ENCODE data around the gene RPL32.

DNA sequence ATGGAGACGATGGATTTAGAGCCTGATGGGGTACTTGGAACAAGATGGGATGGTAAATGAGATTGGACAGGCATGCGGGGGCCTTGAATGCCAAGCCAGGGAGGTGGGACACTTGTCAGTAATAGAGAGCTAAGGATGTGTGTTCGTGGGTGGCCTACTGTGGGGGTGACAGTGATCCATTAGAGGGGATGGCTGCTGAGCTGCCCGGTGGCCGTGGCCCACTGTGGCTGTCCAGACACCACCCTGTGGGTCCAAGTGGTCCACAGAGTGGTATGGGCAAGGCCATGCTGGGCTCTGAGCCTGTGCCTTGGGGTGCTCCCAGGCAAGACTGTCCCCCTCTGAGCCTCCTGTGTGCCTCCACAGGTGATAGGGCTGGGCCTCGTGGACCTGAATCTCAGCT lies 27.4 kb downstream of the RPL32 start:
- TF ChIP-seq, protein P1, sequence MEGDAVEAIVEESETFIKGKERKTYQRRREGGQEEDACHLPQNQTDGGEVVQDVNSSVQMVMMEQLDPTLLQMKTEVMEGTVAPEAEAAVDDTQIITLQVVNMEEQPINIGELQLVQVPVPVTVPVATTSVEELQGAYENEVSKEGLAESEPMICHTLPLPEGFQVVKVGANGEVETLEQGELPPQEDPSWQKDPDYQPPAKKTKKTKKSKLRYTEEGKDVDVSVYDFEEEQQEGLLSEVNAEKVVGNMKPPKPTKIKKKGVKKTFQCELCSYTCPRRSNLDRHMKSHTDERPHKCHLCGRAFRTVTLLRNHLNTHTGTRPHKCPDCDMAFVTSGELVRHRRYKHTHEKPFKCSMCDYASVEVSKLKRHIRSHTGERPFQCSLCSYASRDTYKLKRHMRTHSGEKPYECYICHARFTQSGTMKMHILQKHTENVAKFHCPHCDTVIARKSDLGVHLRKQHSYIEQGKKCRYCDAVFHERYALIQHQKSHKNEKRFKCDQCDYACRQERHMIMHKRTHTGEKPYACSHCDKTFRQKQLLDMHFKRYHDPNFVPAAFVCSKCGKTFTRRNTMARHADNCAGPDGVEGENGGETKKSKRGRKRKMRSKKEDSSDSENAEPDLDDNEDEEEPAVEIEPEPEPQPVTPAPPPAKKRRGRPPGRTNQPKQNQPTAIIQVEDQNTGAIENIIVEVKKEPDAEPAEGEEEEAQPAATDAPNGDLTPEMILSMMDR (IDR thresholded peaks at IDR 0.05), result no peak
- no peak for TF ChIP-seq EP300 (IDR thresholded peaks at IDR 0.05)

All from stomach (tissue), 4 donors.